HepG2 (cell line): ENCODE data around the gene FAF1. TPM values are rescaled to one million over a fixed set of nuclear protein-coding genes. Genes with fewer than 3 reads are reported as not detected.
A peak's percentile ranks its signal among the peaks of the same experiment; 100 is the strongest.

Experiments used
- CSRNP1 ChIP-seq: sonication (generic); formaldehyde crosslinking; IDR thresholded peaks from 2 replicates; pipeline ENCODE4 v1.8.1; 2023; ENCODE audit warnings: mild to moderate bottlenecking, missing genetic modification reagents
- EP300 ChIP-seq, 3 experiments: sonication (generic) in 1 of 3; formaldehyde crosslinking in 1 of 3; IDR thresholded peaks; 2 replicates each; pipeline versions ENCODE4 v1.5.1 to v1.6.1; 2011 to 2020; ENCODE audit warnings: low read depth in 2 of 3, low read length in 2 of 3, borderline replicate concordance in 1 of 3, improper control_type of control experiment in 1 of 3, mild to moderate bottlenecking in 1 of 3, missing genetic modification reagents in 1 of 3, moderate library complexity in 1 of 3
- GABPB1 ChIP-seq: IDR thresholded peaks from 2 replicates; pipeline ENCODE4 v1.6.1; 2016; ENCODE audit warnings: mild to moderate bottlenecking, missing genetic modification reagents, moderate library complexity, missing compliant biosample characterization
- GATAD2A ChIP-seq: IDR thresholded peaks from 2 replicates; pipeline ENCODE4 v1.6.1; 2016
- NFYB ChIP-seq: sonication (generic); formaldehyde crosslinking; IDR thresholded peaks from 2 replicates; pipeline ENCODE4 v1.4.0; 2020; ENCODE audit warnings: missing genetic modification reagents
- REL ChIP-seq: sonication (generic); formaldehyde crosslinking; conservative IDR thresholded peaks from 2 replicates; pipeline ENCODE4 v1.8.0; 2022; ENCODE audit warnings: mild to moderate bottlenecking, missing genetic modification reagents, moderate library complexity
- TAF1 ChIP-seq: sonication (generic); formaldehyde crosslinking; IDR thresholded peaks from 2 replicates; pipeline ENCODE4 v1.4.0; 2020; ENCODE audit warnings: missing genetic modification reagents
- TCF12 ChIP-seq, 2 experiments: fragments of 450-650 bp in 1 of 2; sonication (generic) in 1 of 2; formaldehyde crosslinking in 1 of 2; IDR thresholded peaks; 2 replicates each; pipeline versions ENCODE4 v1.6.1 to v1.8.0; 2017 to 2022; ENCODE audit warnings: antibody characterized with exemption in 1 of 2, mild to moderate bottlenecking in 1 of 2, missing genetic modification reagents in 1 of 2, moderate library complexity in 1 of 2
- THRA ChIP-seq: sonication (generic); formaldehyde crosslinking; IDR thresholded peaks from 2 replicates; pipeline ENCODE4 v1.4.0; 2020; ENCODE audit warnings: missing genetic modification reagents, borderline replicate concordance
- ZBTB20 ChIP-seq: sonication (generic); formaldehyde crosslinking; IDR thresholded peaks from 2 replicates; pipeline ENCODE4 v1.8.1; 2023; ENCODE audit warnings: missing genetic modification reagents, low read depth, mild to moderate bottlenecking, borderline replicate concordance
- ZNF263 ChIP-seq: sonication (generic); formaldehyde crosslinking; IDR thresholded peaks from 2 replicates; pipeline ENCODE4 v1.4.0; 2020; ENCODE audit warnings: missing genetic modification reagents
- ZNF275 ChIP-seq: sonication (generic); formaldehyde crosslinking; IDR thresholded peaks from 2 replicates; pipeline ENCODE4 v1.8.0; 2022; ENCODE audit warnings: missing genetic modification reagents, mild to moderate bottlenecking, inconsistent platforms, borderline replicate concordance
- ZNF331 ChIP-seq: sonication (generic); formaldehyde crosslinking; IDR thresholded peaks from 2 replicates; pipeline ENCODE4 v1.4.0; 2020; ENCODE audit warnings: missing genetic modification reagents
- ZNF703 ChIP-seq: sonication (generic); formaldehyde crosslinking; IDR thresholded peaks from 2 replicates; pipeline ENCODE4 v1.5.1; 2020; ENCODE audit warnings: missing genetic modification reagents, mild to moderate bottlenecking, moderate library complexity, borderline replicate concordance
- ZNF737 ChIP-seq: sonication (generic); formaldehyde crosslinking; IDR thresholded peaks from 2 replicates; pipeline ENCODE4 v1.5.0; 2020; ENCODE audit warnings: missing genetic modification reagents, mild to moderate bottlenecking, borderline replicate concordance
- ZNF780A ChIP-seq: sonication (generic); formaldehyde crosslinking; IDR thresholded peaks from 2 replicates; pipeline ENCODE4 v1.8.0; 2022; ENCODE audit warnings: mild to moderate bottlenecking, missing genetic modification reagents, moderate library complexity
- ZNF850 ChIP-seq: sonication (generic); formaldehyde crosslinking; conservative IDR thresholded peaks from 2 replicates; pipeline ENCODE4 v1.9.0; 2021; ENCODE audit warnings: mild to moderate bottlenecking, missing genetic modification reagents
- polyA plus RNA-seq, 8 experiments: library from polyadenylated mRNA; depleted of rRNA in 3 of 8; stranded (reverse) in 7 of 8; unstranded in 1 of 8; fragments of >200 nt; fragmentation: Illumina TruSeq in 4 of 8; extraction: Trizol in 4 of 8; gene quantifications; 2 replicates each; pipeline versions ENCODE4 v1.2.1 to v1.2.3, GENCODE V29; 2011 to 2016; ENCODE audit warnings: low read depth in 4 of 8, missing spikeins in 1 of 8, mixed read lengths in 1 of 8; ENCODE audit not compliant: insufficient read depth in 1 of 8
- total RNA-seq, 5 experiments: library from RNA; depleted of rRNA; stranded (reverse); fragments of >200 nt; fragmentation: Illumina TruSeq; extraction: Trizol; gene quantifications; 2 replicates each; pipeline ENCODE4 v1.2.3, GENCODE V29; 2016; ENCODE audit warnings: low read depth in 1 of 5
- TF ChIP-seq, protein P1 (sequence below): sonication (generic); formaldehyde crosslinking; IDR thresholded peaks from 2 replicates; pipeline ENCODE4 v1.5.0; 2020; ENCODE audit warnings: missing genetic modification reagents, mild to moderate bottlenecking, borderline replicate concordance
- TF ChIP-seq, protein P2 (sequence below): fragments of 450-650 bp; IDR thresholded peaks from 2 replicates; pipeline ENCODE4 v1.6.1; 2016
- TF ChIP-seq, protein P3 (sequence below): sonication (generic); formaldehyde crosslinking; IDR thresholded peaks from 2 replicates; pipeline ENCODE4 v1.4.0; 2020; ENCODE audit warnings: missing genetic modification reagents

The FAF1 gene
- total and polyA plus RNA-seq, 2 of the 13 experiments (the other 11 are each of a cell fraction or from before 2014, with no cell fraction given), result 19.4 to 63.3 TPM

GRCh38 chr1:50977575-50978143 lies 17.6 kb upstream of the FAF1 start (continued):
- TF ChIP-seq CSRNP1 (CRISPR knock-in tag), result peak; percentile 66; the same call in 1 of the 2 replicates
- TF ChIP-seq EP300 (IDR thresholded peaks at IDR 0.05; ENCODE audit: low read depth in 2 of 2, low read length in 2 of 2), result no peak
- TF ChIP-seq EP300 (CRISPR knock-in tag; IDR thresholded peaks at IDR 0.05; ENCODE audit: borderline replicate concordance), result no peak
- no peak for TF ChIP-seq NFYB
- TF ChIP-seq THRA (CRISPR knock-in tag), result peak; percentile 97
- TF ChIP-seq ZNF780A (CRISPR knock-in tag), result no peak
- TF ChIP-seq, protein P1, sequence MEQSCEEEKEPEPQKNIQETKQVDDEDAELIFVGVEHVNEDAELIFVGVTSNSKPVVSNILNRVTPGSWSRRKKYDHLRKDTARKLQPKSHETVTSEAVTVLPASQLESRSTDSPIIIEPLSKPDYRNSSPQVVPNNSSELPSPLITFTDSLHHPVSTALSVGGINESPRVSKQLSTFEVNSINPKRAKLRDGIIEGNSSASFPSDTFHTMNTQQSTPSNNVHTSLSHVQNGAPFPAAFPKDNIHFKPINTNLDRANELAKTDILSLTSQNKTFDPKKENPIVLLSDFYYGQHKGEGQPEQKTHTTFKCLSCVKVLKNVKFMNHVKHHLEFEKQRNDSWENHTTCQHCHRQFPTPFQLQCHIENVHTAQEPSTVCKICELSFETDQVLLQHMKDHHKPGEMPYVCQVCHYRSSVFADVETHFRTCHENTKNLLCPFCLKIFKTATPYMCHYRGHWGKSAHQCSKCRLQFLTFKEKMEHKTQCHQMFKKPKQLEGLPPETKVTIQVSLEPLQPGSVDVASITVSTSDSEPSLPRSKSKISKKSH (CRISPR knock-in tag), result no peak
- TF ChIP-seq ZNF331 (CRISPR knock-in tag), result peak; percentile 12; the same call in 1 of the 2 replicates
- no peak for TF ChIP-seq GATAD2A
- TF ChIP-seq ZNF275 (CRISPR knock-in tag), result no peak
- peak; percentile 47 for TF ChIP-seq ZNF263 (CRISPR knock-in tag)
- peak; percentile 75 for TF ChIP-seq TAF1
- TF ChIP-seq ZNF737 (CRISPR knock-in tag), result no peak
- no peak for TF ChIP-seq TCF12 (IDR thresholded peaks at IDR 0.05)
- TF ChIP-seq TCF12 (CRISPR knock-in tag; IDR thresholded peaks at IDR 0.05), result 0 out of 2 replicates have a peak, but pooled peaks have one; percentile 13
- TF ChIP-seq, protein P2, sequence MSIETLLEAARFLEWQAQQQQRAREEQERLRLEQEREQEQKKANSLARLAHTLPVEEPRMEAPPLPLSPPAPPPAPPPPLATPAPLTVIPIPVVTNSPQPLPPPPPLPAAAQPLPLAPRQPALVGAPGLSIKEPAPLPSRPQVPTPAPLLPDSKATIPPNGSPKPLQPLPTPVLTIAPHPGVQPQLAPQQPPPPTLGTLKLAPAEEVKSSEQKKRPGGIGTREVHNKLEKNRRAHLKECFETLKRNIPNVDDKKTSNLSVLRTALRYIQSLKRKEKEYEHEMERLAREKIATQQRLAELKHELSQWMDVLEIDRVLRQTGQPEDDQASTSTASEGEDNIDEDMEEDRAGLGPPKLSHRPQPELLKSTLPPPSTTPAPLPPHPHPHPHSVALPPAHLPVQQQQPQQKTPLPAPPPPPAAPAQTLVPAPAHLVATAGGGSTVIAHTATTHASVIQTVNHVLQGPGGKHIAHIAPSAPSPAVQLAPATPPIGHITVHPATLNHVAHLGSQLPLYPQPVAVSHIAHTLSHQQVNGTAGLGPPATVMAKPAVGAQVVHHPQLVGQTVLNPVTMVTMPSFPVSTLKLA, result no peak
- TF ChIP-seq ZNF850 (CRISPR knock-in tag), result no peak
- TF ChIP-seq, protein P3, sequence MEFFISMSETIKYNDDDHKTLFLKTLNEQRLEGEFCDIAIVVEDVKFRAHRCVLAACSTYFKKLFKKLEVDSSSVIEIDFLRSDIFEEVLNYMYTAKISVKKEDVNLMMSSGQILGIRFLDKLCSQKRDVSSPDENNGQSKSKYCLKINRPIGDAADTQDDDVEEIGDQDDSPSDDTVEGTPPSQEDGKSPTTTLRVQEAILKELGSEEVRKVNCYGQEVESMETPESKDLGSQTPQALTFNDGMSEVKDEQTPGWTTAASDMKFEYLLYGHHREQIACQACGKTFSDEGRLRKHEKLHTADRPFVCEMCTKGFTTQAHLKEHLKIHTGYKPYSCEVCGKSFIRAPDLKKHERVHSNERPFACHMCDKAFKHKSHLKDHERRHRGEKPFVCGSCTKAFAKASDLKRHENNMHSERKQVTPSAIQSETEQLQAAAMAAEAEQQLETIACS (CRISPR knock-in tag), result peak; percentile 75
- TF ChIP-seq ZBTB20 (CRISPR knock-in tag), result no peak
- peak; percentile 49; the same call in 1 of the 2 replicates for TF ChIP-seq GABPB1
- no peak for TF ChIP-seq ZNF703 (CRISPR knock-in tag)
- TF ChIP-seq REL (CRISPR knock-in tag), result no peak
